Measurements from ENCODE around the gene NPLOC4.

DNA sequence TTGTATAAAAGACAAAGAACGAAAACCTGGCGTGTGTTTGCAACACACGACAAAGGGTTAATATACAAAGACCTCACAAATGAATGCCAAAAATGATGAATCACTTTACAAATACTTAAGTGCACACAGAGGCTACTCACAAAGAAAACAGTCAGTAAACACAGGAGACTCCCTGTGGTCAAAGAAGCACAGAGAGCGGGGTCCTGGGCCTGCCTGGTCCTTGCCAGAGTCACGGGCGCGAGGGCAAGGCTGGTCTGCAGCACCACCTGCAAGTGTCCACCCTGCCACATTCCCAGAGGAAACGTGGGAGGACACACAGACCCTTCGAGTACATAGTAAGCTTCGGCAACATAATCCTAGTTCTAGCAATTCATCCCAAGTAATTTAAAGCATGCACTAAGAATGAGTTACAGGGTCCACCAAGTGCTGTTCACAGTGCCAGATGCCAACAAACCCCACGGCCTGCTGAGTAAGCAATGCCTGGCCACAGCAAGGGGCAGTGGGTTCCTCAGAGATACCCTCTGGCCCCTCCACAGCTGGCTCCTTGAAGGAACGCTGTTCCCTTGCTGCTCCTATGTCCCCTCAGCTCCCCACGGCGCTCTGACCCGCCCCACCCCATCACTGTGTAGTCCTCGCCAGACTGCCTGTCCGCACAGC lies 60.2 kb downstream of the NPLOC4 start:
- TF ChIP-seq, protein P1, sequence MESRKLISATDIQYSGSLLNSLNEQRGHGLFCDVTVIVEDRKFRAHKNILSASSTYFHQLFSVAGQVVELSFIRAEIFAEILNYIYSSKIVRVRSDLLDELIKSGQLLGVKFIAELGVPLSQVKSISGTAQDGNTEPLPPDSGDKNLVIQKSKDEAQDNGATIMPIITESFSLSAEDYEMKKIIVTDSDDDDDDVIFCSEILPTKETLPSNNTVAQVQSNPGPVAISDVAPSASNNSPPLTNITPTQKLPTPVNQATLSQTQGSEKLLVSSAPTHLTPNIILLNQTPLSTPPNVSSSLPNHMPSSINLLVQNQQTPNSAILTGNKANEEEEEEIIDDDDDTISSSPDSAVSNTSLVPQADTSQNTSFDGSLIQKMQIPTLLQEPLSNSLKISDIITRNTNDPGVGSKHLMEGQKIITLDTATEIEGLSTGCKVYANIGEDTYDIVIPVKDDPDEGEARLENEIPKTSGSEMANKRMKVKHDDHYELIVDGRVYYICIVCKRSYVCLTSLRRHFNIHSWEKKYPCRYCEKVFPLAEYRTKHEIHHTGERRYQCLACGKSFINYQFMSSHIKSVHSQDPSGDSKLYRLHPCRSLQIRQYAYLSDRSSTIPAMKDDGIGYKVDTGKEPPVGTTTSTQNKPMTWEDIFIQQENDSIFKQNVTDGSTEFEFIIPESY (IDR thresholded peaks at IDR 0.05; ENCODE audit: borderline replicate concordance, low read depth): peak; percentile 67; the same call in 1 of the 2 replicates
- TF ChIP-seq, protein P2, sequence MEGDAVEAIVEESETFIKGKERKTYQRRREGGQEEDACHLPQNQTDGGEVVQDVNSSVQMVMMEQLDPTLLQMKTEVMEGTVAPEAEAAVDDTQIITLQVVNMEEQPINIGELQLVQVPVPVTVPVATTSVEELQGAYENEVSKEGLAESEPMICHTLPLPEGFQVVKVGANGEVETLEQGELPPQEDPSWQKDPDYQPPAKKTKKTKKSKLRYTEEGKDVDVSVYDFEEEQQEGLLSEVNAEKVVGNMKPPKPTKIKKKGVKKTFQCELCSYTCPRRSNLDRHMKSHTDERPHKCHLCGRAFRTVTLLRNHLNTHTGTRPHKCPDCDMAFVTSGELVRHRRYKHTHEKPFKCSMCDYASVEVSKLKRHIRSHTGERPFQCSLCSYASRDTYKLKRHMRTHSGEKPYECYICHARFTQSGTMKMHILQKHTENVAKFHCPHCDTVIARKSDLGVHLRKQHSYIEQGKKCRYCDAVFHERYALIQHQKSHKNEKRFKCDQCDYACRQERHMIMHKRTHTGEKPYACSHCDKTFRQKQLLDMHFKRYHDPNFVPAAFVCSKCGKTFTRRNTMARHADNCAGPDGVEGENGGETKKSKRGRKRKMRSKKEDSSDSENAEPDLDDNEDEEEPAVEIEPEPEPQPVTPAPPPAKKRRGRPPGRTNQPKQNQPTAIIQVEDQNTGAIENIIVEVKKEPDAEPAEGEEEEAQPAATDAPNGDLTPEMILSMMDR (IDR thresholded peaks at IDR 0.05): peak; percentile 34
- TF ChIP-seq, protein P3, sequence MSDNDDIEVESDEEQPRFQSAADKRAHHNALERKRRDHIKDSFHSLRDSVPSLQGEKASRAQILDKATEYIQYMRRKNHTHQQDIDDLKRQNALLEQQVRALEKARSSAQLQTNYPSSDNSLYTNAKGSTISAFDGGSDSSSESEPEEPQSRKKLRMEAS (IDR thresholded peaks at IDR 0.05; ENCODE audit: low read depth): peak; percentile 60; the same call in 1 of the 2 replicates
- TF ChIP-seq JUND (IDR thresholded peaks at IDR 0.05) (peak; percentile 86), SIN3A (IDR thresholded peaks at IDR 0.05; ENCODE audit: borderline replicate concordance, low read depth, low read length) (peak; percentile 74; the same call in 1 of the 2 replicates), EZH2phosphoT487 (IDR thresholded peaks at IDR 0.05; ENCODE audit: borderline replicate concordance, low read depth) (no peak)
- TF ChIP-seq, protein P4, sequence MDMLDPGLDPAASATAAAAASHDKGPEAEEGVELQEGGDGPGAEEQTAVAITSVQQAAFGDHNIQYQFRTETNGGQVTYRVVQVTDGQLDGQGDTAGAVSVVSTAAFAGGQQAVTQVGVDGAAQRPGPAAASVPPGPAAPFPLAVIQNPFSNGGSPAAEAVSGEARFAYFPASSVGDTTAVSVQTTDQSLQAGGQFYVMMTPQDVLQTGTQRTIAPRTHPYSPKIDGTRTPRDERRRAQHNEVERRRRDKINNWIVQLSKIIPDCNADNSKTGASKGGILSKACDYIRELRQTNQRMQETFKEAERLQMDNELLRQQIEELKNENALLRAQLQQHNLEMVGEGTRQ (IDR thresholded peaks at IDR 0.05; ENCODE audit: borderline replicate concordance, low read depth, low read length): no peak

Measured in SK-N-SH (cell line).